ENCODE measurements around the gene PRSS53. TPM values are rescaled to one million over a fixed set of nuclear protein-coding genes. Genes with fewer than 3 reads are reported as not detected.

The PRSS53 gene
- total RNA-seq, 1 donor from 2014 or later, result 20.4 TPM

- TF ChIP-seq, protein P1, sequence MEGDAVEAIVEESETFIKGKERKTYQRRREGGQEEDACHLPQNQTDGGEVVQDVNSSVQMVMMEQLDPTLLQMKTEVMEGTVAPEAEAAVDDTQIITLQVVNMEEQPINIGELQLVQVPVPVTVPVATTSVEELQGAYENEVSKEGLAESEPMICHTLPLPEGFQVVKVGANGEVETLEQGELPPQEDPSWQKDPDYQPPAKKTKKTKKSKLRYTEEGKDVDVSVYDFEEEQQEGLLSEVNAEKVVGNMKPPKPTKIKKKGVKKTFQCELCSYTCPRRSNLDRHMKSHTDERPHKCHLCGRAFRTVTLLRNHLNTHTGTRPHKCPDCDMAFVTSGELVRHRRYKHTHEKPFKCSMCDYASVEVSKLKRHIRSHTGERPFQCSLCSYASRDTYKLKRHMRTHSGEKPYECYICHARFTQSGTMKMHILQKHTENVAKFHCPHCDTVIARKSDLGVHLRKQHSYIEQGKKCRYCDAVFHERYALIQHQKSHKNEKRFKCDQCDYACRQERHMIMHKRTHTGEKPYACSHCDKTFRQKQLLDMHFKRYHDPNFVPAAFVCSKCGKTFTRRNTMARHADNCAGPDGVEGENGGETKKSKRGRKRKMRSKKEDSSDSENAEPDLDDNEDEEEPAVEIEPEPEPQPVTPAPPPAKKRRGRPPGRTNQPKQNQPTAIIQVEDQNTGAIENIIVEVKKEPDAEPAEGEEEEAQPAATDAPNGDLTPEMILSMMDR (IDR thresholded peaks at IDR 0.05; ENCODE audit: partially characterized antibody, unreplicated experiment), result no peak
- Mint-ChIP-seq H3K36me3 (ENCODE audit: unreplicated experiment) (no peaks in the 10 kb centered on the region), H3K27ac (ENCODE audit: unreplicated experiment) (peak overlapping the region; percentile 71), H3K4me1 (ENCODE audit: low read depth, unreplicated experiment) (peaks cover 4% of the 10 kb centered on the region), H3K4me3 (ENCODE audit: unreplicated experiment) (peak overlapping the region; percentile 99), H3K9me3 (ENCODE audit: unreplicated experiment) (peaks cover 9% of the 10 kb centered on the region), H3K27me3 (ENCODE audit: unreplicated experiment) (peaks cover 13% of the 10 kb centered on the region)
- no peak for DNase-seq
Measured at GRCh38 chr16:31092330-31092729, 3.6 kb upstream of the PRSS53 start.

DNA sequence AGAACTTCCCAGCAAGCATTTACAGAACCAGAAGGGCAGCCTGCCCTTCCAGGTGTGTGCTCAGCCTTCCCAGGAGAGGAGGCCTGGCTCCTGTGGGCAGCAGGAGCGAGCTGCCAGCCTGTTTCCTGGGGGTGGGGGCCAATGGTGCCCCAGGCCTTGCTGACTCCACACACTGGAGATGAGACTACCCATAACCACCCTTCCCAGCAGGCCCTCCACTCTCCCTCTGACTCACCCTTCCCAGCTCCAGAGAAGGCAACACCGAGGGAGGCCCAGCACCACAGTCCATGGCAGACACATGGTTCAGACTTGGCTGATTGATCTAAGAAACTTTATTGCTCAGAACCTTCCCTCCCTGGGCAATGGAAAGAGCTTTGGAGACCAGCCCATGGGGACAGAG lies 1.8 kb upstream of the PRSS53 start:
- H3K4me1 Mint-ChIP-seq (ENCODE audit: low read depth, unreplicated experiment), result peaks cover 8% of the 10 kb centered on the region
- TF ChIP-seq, protein P1 (IDR thresholded peaks at IDR 0.05; ENCODE audit: partially characterized antibody, unreplicated experiment), result no peak
- H3K36me3 Mint-ChIP-seq (ENCODE audit: unreplicated experiment), result no peaks in the 10 kb centered on the region
- DNase-seq, result no peak
- peaks cover 12% of the 10 kb centered on the region for H3K27me3 Mint-ChIP-seq (ENCODE audit: unreplicated experiment)
- H3K27ac Mint-ChIP-seq (ENCODE audit: unreplicated experiment), result no peak overlapping the region
- H3K9me3 Mint-ChIP-seq (ENCODE audit: unreplicated experiment), result peaks cover 9% of the 10 kb centered on the region
- H3K4me3 Mint-ChIP-seq (ENCODE audit: unreplicated experiment), result no peak overlapping the region

DNA sequence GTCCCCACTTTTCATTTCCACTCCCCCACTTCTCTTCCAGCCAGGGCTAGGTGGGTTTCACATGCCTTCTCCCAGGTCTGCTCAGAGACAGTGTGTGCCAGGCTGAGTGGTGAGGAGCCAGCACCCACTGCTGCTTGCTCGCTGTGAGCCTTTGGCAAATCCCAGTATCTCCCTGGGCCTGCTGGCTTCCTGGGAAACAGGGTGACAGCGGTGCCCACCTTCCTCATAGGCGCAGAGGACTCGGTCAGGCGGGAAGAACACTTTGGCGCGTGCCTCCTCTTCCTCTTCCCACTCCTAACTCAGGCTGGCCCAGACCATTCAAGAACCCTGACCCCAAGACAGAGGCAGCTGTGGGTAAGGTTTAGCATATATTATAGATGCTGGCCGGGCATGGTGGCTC lies 456 bp upstream of the PRSS53 start:
- H3K4me1 Mint-ChIP-seq (ENCODE audit: low read depth, unreplicated experiment), result peaks cover 12% of the 10 kb centered on the region

DNA sequence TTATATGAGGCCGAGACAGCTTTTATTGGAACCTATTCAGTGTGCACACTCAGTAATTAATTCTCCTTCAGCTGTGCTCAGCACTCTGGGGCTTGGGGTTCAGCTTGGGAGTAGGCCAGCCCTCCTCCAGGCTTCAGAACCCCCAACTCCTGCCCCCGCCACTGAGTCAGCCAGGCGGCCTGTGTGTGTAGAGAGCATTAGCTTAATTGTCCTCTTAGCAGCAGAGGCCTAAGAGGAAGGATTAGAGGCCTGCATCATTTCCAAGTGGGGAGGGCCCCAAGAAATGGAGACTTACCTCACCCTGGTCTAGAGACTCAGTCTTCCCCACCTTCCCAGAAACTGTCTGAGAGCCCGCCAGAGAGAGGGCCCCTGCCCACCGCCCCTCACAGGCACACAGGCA lies 772 bp downstream of the PRSS53 start:
- H3K36me3 Mint-ChIP-seq (ENCODE audit: unreplicated experiment), result no peaks in the 10 kb centered on the region
- TF ChIP-seq, protein P1 (IDR thresholded peaks at IDR 0.05; ENCODE audit: partially characterized antibody, unreplicated experiment), result no peak
- no peak overlapping the region for H3K27ac Mint-ChIP-seq (ENCODE audit: unreplicated experiment)
- H3K9me3 Mint-ChIP-seq (ENCODE audit: unreplicated experiment), result peaks cover 8% of the 10 kb centered on the region
- H3K4me3 Mint-ChIP-seq (ENCODE audit: unreplicated experiment), result no peak overlapping the region
- DNase-seq, result no peak
- H3K4me1 Mint-ChIP-seq (ENCODE audit: low read depth, unreplicated experiment), result peaks cover 13% of the 10 kb centered on the region
- H3K27me3 Mint-ChIP-seq (ENCODE audit: unreplicated experiment), result peaks cover 8% of the 10 kb centered on the region

More for the DNA sequence above, 456 bp upstream of the PRSS53 start:
- TF ChIP-seq, protein P1 (IDR thresholded peaks at IDR 0.05; ENCODE audit: partially characterized antibody, unreplicated experiment), result no peak
- H3K9me3 Mint-ChIP-seq (ENCODE audit: unreplicated experiment), result peaks cover 9% of the 10 kb centered on the region
- no peak for DNase-seq
- H3K36me3 Mint-ChIP-seq (ENCODE audit: unreplicated experiment), result no peaks in the 10 kb centered on the region
- no peak overlapping the region for H3K4me3 Mint-ChIP-seq (ENCODE audit: unreplicated experiment)
- H3K27ac Mint-ChIP-seq (ENCODE audit: unreplicated experiment), result no peak overlapping the region
- peaks cover 13% of the 10 kb centered on the region for H3K27me3 Mint-ChIP-seq (ENCODE audit: unreplicated experiment)

DNA sequence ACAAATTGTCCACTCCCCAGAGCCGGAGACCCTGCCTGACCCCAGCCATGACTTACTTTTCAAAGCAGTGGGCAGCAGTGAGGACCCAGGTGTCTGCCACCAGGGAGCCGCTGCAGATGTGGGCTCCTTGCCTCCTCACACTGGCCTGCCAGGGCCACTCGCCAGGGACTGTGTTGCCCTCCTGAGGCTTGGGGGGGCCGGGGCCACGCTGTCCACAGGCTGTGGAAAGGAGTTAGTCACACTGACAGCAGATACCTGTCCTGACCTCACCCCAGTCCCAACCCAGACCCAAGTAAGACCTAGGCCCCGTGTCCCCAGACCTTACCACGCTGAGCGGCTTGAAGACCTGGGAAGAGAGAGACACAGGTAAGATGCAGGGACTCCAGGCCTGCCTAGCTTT lies 1.3 kb downstream of the PRSS53 start:
- TF ChIP-seq, protein P1 (IDR thresholded peaks at IDR 0.05; ENCODE audit: partially characterized antibody, unreplicated experiment), result no peak
- Mint-ChIP-seq H3K36me3 (ENCODE audit: unreplicated experiment) (no peaks in the 10 kb centered on the region), H3K4me3 (ENCODE audit: unreplicated experiment) (no peak overlapping the region), H3K9me3 (ENCODE audit: unreplicated experiment) (peaks cover 8% of the 10 kb centered on the region), H3K27me3 (ENCODE audit: unreplicated experiment) (peaks cover 5% of the 10 kb centered on the region), H3K4me1 (ENCODE audit: low read depth, unreplicated experiment) (peaks cover 11% of the 10 kb centered on the region), H3K27ac (ENCODE audit: unreplicated experiment) (no peak overlapping the region)
- DNase-seq, result no peak

All from glutamatergic neuron (in vitro differentiated cells).